Suppressor macrophage (primary cell): ENCODE data around the gene SPACA7.

Source experiments
- DNase-seq, 4 experiments: peaks; one replicate each; pipeline ENCODE4 v3.0.0-alpha.2; 2020 to 2022

SPACA7 gene

DNA sequence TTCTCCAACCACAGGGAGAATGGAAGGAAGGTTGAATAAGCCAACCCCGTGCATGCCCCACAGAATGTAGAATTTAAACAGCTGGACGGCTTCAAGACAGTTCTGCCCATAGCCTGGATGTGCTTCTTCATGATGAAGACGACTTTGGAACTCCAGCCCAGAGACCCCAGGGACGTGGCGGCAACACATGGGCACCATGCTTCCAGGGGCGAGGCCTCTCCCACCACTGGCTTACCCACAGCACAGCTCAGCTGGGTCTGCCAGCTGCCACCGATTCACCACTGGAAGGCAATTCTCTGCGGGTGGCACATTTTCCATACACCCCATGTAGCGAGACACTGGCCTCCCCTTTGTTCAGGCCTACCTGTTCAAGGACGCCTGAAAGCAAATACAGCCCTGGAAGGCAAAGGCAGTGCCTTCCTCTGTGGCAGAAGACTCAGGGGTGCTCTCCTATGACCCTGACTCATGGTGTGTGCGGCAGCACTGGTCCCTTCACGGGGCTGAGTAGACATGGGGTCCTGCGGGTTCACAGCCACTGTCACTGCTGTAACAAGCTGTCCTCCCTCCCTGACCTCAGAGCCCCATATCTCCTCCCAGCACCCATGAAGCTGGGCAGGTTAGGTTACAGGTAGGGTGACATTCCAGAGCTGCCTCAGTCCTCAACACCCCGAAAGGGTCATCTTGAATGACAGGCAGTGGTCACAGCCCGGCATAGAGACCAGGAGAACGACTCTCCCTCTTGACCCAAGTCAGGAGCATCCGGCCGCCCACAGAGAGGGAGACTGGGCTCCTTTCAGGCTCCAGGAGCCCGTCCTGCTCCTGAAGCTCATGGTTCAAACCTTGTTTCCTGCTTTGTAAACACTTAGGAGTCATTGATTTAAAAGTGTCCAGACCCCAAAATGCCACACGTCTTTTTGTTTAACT, 72.7 kb downstream of the SPACA7 start:
- no peak for DNase-seq

DNA sequence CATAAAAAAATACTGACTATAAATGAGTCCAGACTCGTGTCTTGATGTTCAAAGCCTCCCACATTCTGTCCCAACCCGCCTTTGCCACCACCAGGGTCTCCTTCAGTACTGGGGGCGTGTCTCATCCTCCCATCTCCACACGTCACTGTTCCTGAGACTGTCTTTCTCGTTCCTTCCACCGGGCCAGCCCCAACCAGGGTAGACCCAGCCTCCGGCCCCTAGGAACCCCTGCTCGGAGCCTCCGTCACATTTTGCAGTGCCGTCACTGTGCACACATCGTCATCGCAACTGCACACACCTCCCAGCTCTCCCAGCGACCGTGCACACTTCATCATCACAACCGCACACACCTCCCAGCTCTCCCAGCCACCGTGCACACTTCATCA, 73.4 kb downstream of the SPACA7 start:
- no peak for DNase-seq

DNA sequence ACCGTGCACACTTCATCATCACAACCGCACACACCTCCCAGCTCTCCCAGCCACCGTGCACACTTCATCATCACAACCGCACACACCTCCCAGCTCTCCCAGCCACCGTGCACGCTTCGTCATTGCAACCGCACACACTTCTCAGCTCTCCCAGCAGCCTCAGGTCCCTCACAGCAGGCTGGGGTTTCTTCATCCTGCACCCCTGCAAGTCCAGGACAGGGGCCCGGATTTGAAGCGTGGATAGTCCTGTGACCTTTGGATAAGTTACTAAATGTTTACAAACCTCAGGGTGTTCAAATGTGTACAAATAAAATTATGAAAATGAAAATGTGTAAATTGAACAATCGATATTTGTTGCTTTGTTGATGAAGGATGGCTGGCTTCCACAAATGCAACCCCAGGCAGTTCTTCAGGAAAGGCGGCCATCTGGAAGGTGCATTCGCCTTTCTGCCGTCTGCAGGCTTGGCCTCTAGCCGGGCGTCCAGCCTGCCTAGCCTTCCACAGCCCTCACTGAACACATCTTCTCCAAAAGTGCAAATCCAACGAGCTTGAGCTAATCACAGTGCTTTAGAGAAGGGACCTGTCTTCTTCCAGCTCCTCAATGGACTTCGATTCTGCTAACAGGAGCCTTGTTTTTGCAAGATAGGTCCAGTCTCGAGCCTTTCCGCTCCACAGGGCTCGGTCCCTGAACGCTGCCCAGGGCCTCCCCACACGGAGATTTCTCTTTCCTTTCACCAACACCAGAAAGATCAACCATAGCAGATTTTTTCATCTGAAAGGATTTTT, 74.2 kb downstream of the SPACA7 start:
- no peak for DNase-seq

DNA sequence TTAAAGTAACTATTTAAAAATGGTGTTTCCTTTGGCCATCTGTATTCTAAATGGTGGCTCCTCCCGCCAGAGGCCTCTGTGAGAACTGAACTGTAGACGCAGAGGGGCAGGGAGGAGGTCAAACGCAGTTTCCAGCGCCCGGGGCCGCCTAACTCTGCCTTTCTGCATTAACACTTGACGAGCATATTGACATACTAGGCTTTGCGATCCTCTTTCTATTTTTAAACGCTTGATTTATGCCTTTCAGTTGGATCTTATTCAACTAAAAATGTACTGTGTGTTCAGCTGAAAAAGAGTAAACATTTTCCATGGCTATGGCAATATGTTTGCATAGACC, 74.7 kb downstream of the SPACA7 start:
- no peak for DNase-seq

DNA sequence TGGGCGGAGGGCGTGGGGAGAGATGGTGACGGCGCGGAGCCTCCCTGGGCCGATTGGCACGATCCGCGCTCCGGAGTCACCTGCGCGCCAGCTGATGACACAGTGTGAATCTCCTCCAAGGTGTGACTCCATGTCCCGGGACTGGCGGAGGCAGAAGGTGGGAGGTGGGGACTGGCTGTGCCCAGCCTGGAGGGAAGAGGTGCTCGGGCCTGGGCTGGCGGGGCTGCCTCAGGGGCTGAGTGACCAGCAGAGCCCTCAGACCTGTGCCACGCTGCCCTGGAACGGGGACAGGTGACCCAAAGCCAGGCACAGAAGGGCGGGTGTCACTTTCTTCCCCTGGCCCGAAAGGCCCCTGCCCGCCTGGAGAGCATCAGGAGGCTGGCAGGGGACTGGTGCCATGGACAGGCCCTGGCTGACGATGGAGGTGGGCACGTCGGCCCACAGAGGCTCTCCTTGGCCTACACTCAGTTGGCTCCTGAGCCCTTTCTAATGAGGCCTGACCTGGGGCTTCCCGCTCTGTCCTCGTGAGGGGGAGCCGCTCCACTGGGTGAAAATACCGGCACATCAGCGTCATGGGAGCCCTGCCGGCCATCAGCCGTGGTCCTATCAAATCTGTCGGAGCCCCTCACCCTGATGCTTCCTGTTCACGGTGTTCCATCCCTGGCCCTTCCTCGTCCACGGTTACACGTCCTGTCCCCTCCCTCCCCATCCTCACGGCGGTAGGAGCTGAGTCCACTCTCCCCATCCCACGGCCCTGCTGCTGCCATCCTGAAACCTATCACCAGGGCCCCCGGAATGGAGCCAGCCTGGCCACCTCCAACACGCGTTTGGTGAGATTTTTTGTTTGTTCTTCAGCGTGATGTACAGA, 75.6 kb downstream of the SPACA7 start:
- no peak for DNase-seq

DNA sequence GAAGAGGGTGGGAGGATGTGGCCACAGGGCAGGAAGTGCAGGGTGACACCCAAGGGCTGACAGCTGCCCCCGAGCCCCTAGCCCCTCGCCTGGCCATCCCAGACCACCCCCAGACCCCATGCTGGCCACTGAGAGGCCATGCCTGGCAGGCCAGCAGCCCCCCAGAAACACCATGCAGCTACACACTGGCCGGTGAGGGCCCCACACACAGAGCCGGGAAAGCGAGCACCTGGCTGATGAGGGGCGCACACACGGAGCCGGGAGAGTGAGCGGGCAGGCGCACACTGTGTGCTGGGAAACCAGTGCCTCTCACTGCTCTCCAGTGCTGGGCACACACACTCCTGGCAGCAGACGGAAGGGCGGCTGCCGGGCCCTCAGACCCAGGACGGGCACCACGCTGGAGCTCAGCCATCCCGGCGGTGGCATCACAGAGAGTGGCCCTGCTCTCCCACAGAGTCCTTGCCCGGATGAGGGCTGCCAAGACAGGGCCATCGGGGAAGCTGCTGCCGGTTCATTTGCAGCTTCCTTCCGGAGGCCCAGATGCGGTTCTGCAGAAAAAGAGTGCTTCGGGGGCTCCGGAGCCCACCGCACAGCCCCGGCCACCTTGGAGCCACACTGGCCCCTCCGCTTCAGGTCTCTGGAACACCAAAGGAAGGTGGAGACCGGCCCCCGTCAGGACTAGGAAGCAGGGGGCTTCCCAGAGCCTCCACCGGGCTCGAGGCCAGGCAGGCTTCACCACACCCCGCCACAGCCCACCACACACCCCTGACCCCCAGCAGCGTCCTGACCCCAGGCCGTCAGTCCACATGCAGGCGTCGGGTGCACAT, 76.4 kb downstream of the SPACA7 start:
- DNase-seq = no peak

DNA sequence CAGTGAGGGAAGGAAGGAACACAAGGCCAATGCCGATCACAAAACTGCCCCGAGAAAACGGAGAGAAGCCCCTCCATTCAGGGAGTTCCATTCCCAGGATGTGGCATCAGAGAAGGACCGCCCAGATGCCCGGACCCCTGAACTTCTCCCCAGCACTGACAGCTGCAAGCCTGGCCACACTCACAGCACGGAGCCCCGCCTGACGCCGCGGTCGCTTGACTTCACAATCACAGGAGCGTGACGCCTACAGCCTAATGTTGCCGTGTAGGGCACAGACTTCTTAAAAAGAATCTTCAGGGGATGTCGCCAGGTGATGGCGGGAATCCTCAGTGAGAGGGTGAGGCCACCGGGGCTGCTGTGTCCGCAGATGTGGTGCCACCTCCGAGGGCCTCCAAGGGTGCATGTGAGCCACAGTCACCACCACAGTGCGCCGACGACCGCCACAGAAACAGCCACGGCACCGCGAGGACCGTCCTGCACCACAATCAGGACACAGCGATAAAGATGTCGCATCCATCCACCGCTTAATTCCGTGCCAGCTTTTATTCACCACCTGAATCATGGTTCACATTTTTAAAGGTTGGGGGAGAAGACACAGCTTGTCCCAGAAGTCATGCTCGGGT, 77.2 kb downstream of the SPACA7 start:
- DNase-seq = no peak

DNA sequence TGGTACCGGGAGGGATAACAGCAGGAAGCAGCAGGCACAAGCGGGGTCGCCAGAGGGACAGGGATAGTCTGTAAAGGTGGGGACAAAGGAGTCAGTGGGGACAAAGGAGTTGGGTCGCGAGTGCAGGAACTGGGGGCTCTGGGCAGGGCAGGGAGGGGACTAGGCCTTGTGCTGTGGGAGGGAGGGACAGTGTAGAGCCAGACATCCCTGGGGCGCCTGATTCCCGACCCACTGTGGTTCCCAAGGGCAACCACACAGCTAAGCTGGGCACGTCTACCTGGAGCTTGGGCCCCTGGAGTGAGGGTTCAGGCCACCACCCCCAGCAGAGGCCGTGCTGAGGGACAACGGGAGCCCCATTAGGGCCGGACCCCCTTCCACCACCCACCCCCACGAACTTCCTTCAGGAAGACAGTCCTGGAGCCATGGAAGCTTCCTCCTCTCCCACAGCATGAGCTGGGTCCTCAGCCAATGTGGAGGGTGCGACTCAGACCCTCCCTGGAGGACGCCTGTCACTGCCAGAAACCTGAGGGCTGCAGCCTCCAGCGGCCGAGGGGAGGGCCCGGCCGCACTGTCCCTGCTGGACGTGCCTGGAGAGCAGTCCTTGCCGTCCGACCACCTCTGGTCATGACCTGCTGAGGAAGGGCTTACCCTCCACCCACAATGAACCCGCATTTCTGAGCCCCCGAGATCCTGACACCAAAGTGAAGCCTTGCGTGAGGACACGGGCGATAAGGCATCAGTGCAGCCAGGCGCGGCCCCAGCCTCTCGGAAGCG, 77.9 kb downstream of the SPACA7 start:
- no peak for DNase-seq

DNA sequence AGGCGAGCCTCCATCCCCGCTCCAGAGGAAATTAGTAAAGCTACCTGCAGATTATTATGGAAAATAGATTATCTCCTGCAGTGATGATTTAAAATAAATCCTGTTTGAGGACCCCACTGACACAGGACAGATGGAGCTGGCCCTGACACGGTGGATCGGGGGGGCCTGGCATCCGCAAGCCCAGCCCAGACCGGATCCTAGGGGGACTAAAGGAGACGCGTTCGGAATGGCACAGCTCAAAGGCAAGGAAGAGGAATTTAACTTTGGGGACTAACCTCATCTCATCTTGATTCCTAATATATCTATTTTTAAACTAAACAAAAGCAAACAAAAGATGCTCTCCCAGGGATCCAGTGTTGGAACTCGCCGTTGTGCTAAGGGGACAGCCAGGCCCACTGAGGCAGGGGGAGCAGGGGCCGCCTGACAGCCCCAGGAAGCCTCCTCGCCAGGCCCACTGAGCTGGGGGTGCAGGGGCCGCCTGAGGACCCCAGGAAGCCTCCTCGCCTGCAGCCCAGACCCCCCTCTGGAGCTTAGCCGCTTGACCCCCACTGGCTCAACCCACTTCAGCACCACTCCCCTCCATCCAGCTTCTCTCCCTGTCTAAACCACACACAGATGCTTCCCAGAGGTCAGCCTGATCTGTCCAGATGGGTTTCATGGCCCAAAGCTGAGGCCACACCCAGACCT, 78.6 kb downstream of the SPACA7 start:
- no peak for DNase-seq

DNA sequence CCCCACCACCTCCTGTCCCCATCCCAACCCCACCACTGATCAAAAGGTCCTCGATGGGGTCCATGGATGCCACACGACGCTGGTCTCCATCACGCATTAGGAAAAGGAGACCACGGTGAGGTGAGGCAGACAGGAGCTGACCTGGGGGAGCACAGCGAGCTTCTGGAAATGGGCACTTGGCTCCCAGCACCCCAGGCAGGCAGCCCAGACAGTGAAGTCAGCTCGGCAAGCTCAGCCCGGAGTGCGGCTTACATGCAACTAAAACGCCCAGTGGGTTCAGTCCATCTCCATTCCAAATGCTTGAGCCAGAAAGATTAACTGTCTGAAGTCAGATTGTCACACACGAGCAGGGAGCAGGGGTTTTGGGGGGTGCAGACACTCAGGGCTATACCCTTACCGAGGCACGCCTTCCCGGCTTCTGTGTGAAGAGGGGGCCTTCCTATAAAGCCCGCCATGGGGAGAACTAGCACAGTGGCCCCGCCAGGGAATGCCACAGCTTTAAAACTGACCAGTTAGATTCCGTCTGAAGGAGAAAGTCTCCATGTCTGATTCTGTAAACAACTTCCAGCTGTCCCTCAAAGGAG, 79.4 kb downstream of the SPACA7 start:
- no peak for DNase-seq

DNA sequence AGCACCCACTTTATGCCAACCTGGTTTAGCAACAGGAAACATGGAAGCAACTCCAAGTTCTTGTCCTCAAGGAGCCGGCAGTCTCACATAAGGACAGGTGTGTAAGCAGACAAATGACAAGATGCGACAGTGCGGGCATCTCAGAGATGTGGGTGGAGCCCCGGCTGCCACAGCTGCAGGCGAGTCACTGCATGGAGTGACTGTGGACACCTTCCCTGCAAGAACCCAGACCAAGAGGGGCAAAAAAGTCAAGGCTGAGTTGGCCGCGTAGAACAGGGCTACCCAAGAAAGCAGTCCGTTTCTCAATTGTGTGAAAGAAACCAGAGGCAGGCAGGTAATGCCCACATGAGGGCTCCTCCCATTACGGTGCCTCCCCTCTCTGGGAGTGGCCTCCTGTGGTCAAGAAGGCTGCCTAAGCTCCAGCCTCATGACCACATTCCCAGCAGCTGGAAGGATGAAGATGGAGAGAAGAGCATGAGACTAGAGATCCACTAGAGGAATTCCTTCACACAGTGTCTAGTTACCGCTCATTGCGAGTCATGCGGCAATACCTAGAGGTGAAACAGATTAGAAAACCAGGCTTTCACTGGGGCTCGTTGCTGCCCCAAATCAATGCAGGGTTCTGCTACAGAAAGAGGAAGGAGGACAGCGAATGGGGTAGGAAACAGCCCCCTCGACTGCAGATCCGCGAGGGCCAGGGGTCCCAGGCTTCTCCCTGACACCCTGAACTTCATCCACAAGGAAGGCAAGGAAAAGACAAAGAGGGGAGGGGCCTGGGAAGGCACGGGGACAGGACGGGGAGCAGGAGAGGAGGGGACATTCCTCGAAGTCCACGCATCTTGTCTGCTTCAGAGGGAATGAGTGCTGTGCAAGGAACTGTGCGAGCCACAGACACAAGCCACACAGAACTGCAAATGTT, 80.2 kb downstream of the SPACA7 start:
- no peak for DNase-seq

DNA sequence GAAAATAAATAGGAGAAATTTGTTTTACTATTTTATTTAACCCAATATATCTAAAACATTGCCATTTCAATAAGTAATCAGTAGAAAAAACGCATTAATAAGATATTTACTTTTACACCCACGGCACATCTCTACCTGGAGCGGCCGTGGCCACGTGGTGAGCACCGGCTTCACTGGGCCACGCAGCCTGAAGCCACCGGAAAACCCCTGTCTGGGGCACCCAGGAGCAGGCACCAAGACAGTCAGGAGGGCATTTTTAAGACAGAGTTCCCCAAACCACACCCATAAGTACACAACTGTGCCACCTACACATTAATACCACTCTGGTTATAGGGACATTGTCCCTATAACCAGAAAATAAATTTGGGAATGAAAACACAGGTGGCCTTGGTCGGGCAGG, 80.9 kb downstream of the SPACA7 start:
- no peak for DNase-seq

DNA sequence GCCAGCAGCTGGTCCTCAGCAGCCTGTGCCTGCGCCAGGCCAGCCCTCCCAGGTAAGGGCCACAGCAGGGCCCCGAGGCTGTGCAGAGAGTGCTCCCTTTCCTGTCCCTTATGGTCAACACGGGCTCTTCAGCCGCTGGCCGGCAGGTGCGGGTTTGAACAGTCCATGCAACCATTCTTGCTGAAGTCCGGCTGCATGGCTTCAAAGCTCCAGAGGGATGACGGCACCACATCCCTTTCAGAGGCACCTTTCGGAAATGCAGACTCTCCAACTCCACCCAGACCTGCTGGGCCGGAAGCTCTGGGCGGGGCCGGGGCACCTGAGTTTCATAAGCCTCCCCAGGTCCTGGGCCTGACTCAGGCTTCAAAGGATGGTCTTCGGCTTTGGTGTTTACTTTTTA, 81.3 kb downstream of the SPACA7 start:
- no peak for DNase-seq

DNA sequence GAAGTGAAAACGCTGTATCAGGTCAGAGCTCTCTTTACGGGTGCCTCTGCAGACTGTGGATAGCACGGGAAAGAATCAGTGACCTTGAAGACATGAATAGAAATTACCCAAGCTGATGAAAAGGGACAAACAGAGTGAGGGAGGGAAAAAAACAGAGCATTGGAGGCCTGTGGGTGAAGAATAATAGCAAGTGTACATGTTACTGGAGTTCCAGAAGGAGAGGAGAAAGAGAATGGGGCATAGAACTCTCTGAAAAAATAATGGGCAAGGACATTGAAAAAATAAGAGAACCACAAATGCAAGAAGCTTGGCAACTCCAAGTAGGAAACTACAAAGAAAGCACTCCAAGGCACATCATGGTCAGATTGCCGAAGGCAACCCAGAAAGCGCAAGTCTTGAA, 86.3 kb downstream of the SPACA7 start:
- no peak for DNase-seq

DNA sequence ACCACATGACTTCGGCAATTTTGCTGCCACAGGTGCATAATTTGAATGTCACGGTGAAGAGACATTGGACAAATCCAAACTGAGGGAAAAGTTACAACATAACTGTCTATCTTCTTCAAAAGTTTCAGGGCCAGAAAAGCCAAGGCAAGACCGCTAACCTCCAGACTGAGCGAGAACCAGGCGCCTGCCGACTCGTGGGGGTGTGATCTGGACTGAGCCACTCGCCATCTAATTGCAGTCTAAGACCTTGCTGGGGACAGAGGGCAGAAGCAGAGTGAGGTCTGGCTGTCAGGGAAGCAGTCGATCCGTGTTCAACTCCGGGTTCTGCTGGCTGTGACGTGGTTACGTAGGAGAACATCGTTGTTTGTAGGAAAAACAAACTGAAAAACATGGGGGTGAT, 88.6 kb downstream of the SPACA7 start:
- no peak for DNase-seq

DNA sequence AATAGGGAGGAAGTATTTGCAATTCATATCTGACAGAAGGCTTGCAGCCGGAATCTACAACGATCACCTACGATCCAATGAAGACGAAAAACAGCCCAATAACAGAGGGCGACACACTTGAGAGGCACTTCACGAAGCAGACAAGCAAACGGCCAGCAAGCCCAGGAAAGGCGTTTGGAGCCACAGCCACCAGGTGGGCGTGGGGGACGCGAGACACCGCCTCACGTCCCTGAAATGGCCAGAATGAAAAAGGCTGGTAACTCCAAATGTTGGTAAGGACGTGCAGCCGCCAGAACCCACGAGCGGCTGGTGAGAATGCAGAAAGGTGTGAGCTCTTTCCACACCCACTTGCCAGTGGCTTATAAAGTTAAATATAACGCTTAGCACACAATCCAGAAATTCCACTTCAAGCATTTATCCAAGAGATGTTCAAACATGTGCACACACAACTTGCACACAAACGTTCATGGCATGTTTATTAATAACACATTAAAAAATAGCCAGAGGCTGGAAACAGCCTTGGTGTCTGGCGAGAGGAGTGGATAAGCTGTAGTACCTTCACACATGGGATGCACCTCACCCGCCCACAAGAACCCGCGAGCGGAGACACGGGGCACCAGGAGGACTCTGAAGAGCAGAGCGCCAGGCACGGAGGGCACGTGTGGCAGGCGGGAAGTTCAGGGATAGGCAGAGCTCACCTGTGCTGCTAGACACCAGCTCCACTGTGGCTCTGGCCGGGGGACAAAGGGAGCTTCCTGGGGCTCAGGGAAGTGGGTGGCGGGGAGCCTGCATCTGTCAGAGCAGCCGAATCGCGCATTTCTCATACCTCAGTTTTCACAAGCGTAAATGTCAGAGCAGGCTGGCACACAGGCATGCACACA, 89.3 kb downstream of the SPACA7 start:
- DNase-seq = no peak
